GM06990 (cell line): ENCODE measurements around the gene JAK3.

Source experiments
- DNase-seq: peaks from one replicate; pipeline ENCODE4 v3.0.0-alpha.2; 2011; ENCODE audit not compliant: insufficient read length; ENCODE audit errors: extremely low read depth
- H3K27me3 ChIP-seq: replicated peaks from 2 replicates; pipeline ENCODE4 v1.6.0; 2011; ENCODE audit warnings: low read length; ENCODE audit not compliant: control insufficient read depth, insufficient read depth
- H3K36me3 ChIP-seq: 2 replicates; pipeline ENCODE4 v1.5.1; 2011; ENCODE audit warnings: low read length; ENCODE audit not compliant: control insufficient read depth, insufficient read depth
- H3K4me3 ChIP-seq: replicated peaks from 2 replicates; pipeline ENCODE4 v1.5.1; 2011; ENCODE audit warnings: low read depth, mild to moderate bottlenecking, control low read depth, low read length
- CTCF ChIP-seq: IDR thresholded peaks from 2 replicates; pipeline ENCODE4 v1.5.1; 2011; ENCODE audit warnings: low read length, control low read depth, mild to moderate bottlenecking, inconsistent platforms; ENCODE audit not compliant: insufficient read depth, poor library complexity, severe bottlenecking

The JAK3 gene

GRCh38 chr19:17868669-17869068 is 20.9 kb upstream of the JAK3 start:
- Histone ChIP-seq H3K4me3 (no peak overlapping the region), H3K27me3 (no peaks in the 10 kb centered on the region; the same call in 1 of the 2 replicates)
- DNase-seq, result no peak

GRCh38 chr19:17866964-17867486 is 19.2 kb upstream of the JAK3 start:
- Histone ChIP-seq H3K36me3 (peaks cover 24% of the 10 kb centered on the region), H3K4me3 (no peak overlapping the region), H3K27me3 (no peaks in the 10 kb centered on the region; the same call in 1 of the 2 replicates)
- no peak for DNase-seq
- no peak for TF ChIP-seq CTCF

More at GRCh38 chr19:17868669-17869068, 20.9 kb upstream of the JAK3 start:
- H3K36me3 ChIP-seq, result peaks cover 8% of the 10 kb centered on the region
- TF ChIP-seq CTCF, result no peak

GRCh38 chr19:17866312-17866963 is 18.7 kb upstream of the JAK3 start:
- peaks cover 30% of the 10 kb centered on the region for H3K36me3 ChIP-seq

GRCh38 chr19:17865364-17866311 is 17.9 kb upstream of the JAK3 start:
- Histone ChIP-seq H3K36me3 (peaks cover 36% of the 10 kb centered on the region), H3K4me3 (no peak overlapping the region), H3K27me3 (no peaks in the 10 kb centered on the region; the same call in 1 of the 2 replicates)
- DNase-seq, result no peak
- TF ChIP-seq CTCF, result no peak

More at GRCh38 chr19:17866312-17866963, 18.7 kb upstream of the JAK3 start:
- Histone ChIP-seq H3K27me3 (no peaks in the 10 kb centered on the region; the same call in 1 of the 2 replicates), H3K4me3 (no peak overlapping the region)
- no peak for TF ChIP-seq CTCF
- DNase-seq, result no peak

GRCh38 chr19:17863520-17864182 is 15.9 kb upstream of the JAK3 start:
- Histone ChIP-seq H3K36me3 (peaks cover 36% of the 10 kb centered on the region), H3K27me3 (no peaks in the 10 kb centered on the region; the same call in 1 of the 2 replicates), H3K4me3 (no peak overlapping the region)
- DNase-seq, result no peak
- TF ChIP-seq CTCF, result no peak
